Measurements from ENCODE around the gene IVNS1ABP.

DNA sequence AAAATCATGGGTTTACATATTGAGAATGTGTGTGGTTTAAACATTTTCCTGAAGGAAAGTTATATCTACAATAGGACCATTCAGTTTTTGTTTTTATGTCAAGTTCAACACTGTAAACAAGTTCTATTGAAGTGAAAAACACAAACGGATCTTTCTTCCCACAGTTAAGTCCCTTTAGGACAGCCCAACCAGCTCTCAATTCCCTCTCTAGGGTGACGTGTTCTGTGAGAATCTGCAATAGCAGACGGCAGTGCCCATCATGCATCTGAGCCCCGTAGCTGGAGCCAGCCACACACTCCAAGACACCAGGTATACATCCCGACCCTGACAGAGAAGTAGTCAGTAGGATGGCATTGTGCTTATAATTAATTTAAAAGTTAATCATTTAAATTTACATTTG lies 26.3 kb upstream of the IVNS1ABP start:
- TF ChIP-seq YY1 (IDR thresholded peaks at IDR 0.05; ENCODE audit: low read depth) (no peak), EGR1 (IDR thresholded peaks at IDR 0.05) (no peak), RAD21 (IDR thresholded peaks at IDR 0.05; ENCODE audit: low read depth) (no peak), CREB1 (IDR thresholded peaks at IDR 0.05; ENCODE audit: low read depth) (no peak), EP300 (IDR thresholded peaks at IDR 0.05; ENCODE audit: borderline replicate concordance) (no peak), TCF12 (IDR thresholded peaks at IDR 0.05; ENCODE audit: low read depth) (no peak), TAF1 (IDR thresholded peaks at IDR 0.05; ENCODE audit: low read depth) (no peak), NFIC (IDR thresholded peaks at IDR 0.05) (no peak)
- TF ChIP-seq, protein P1, sequence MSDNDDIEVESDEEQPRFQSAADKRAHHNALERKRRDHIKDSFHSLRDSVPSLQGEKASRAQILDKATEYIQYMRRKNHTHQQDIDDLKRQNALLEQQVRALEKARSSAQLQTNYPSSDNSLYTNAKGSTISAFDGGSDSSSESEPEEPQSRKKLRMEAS (IDR thresholded peaks at IDR 0.05), result no peak
- TF ChIP-seq, protein P2, sequence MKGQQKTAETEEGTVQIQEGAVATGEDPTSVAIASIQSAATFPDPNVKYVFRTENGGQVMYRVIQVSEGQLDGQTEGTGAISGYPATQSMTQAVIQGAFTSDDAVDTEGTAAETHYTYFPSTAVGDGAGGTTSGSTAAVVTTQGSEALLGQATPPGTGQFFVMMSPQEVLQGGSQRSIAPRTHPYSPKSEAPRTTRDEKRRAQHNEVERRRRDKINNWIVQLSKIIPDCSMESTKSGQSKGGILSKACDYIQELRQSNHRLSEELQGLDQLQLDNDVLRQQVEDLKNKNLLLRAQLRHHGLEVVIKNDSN (IDR thresholded peaks at IDR 0.05), result no peak
- TF ChIP-seq, protein P3, sequence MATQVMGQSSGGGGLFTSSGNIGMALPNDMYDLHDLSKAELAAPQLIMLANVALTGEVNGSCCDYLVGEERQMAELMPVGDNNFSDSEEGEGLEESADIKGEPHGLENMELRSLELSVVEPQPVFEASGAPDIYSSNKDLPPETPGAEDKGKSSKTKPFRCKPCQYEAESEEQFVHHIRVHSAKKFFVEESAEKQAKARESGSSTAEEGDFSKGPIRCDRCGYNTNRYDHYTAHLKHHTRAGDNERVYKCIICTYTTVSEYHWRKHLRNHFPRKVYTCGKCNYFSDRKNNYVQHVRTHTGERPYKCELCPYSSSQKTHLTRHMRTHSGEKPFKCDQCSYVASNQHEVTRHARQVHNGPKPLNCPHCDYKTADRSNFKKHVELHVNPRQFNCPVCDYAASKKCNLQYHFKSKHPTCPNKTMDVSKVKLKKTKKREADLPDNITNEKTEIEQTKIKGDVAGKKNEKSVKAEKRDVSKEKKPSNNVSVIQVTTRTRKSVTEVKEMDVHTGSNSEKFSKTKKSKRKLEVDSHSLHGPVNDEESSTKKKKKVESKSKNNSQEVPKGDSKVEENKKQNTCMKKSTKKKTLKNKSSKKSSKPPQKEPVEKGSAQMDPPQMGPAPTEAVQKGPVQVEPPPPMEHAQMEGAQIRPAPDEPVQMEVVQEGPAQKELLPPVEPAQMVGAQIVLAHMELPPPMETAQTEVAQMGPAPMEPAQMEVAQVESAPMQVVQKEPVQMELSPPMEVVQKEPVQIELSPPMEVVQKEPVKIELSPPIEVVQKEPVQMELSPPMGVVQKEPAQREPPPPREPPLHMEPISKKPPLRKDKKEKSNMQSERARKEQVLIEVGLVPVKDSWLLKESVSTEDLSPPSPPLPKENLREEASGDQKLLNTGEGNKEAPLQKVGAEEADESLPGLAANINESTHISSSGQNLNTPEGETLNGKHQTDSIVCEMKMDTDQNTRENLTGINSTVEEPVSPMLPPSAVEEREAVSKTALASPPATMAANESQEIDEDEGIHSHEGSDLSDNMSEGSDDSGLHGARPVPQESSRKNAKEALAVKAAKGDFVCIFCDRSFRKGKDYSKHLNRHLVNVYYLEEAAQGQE (IDR thresholded peaks at IDR 0.05; ENCODE audit: low read depth), result no peak

Measured in Ishikawa (cell line).